Liver (tissue), 9 donors: ENCODE measurements around the gene HMG20A. TPM values are rescaled to one million over a fixed set of nuclear protein-coding genes. Genes with fewer than 3 reads are reported as not detected.

Experiments used
- DNase-seq: peaks from one replicate; pipeline ENCODE4 v3.0.0-alpha.2; 2017; ENCODE audit warnings: low spot score
- H3K27ac ChIP-seq, 2 donors: one replicate each; pipeline ENCODE4 v1.7.0; 2013; ENCODE audit warnings: inconsistent platforms in 2 of 2, low read length in 2 of 2, control low read depth in 1 of 2, low read depth in 1 of 2, mild to moderate bottlenecking in 1 of 2
- H3K27me3 ChIP-seq, 4 donors: one replicate each; pipeline versions ENCODE4 v1.6.1 to v1.7.0; 2013; ENCODE audit warnings: low read length in 3 of 4, inconsistent platforms in 1 of 4, mild to moderate bottlenecking in 1 of 4, moderate library complexity in 1 of 4; ENCODE audit not compliant: control insufficient read depth in 4 of 4, insufficient read depth in 4 of 4
- H3K36me3 ChIP-seq, 4 donors: one replicate each; pipeline versions ENCODE4 v1.6.1 to v1.7.0; 2013; ENCODE audit warnings: low read length in 3 of 4, mild to moderate bottlenecking in 3 of 4, low read depth in 1 of 4, moderate library complexity in 1 of 4; ENCODE audit not compliant: control insufficient read depth in 4 of 4, insufficient read depth in 3 of 4
- H3K4me1 ChIP-seq, 4 donors: one replicate each; pipeline versions ENCODE4 v1.6.1 to v1.7.0; 2013; ENCODE audit warnings: low read length in 3 of 4, mild to moderate bottlenecking in 3 of 4, moderate library complexity in 1 of 4; ENCODE audit not compliant: control insufficient read depth in 4 of 4, insufficient read depth in 4 of 4
- H3K4me3 ChIP-seq, 3 donors: one replicate each; pipeline versions ENCODE4 v1.6.1 to v1.7.0; 2013; ENCODE audit warnings: low read length in 3 of 3, control low read depth in 1 of 3, low read depth in 1 of 3, mild to moderate bottlenecking in 1 of 3
- H3K9ac ChIP-seq, 2 donors: one replicate each; pipeline ENCODE4 v1.7.0; 2013; ENCODE audit warnings: low read length in 2 of 2, mild to moderate bottlenecking in 2 of 2, moderate library complexity in 2 of 2, control low read depth in 1 of 2, low read depth in 1 of 2
- H3K9me3 ChIP-seq, 4 donors: one replicate each; pipeline versions ENCODE4 v1.6.1 to v1.7.0; 2013; ENCODE audit warnings: low read length in 3 of 4; ENCODE audit not compliant: control insufficient read depth in 4 of 4
- EGR1 ChIP-seq, 2 donors: IDR thresholded peaks; 2 replicates each; pipeline ENCODE4 v1.6.1; 2016 to 2018; ENCODE audit warnings: antibody characterized with exemption in 2 of 2, low read depth in 2 of 2
- FOXA1 ChIP-seq: IDR thresholded peaks from 2 replicates; pipeline ENCODE4 v1.6.1; 2016; ENCODE audit warnings: antibody characterized with exemption
- FOXA2 ChIP-seq: IDR thresholded peaks from 2 replicates; pipeline ENCODE4 v1.6.1; 2016; ENCODE audit warnings: antibody characterized with exemption
- HNF4A ChIP-seq, 2 donors: conservative IDR thresholded peaks; 2 replicates each; pipeline ENCODE4 v1.6.1; 2016; ENCODE audit warnings: antibody characterized with exemption in 2 of 2, mild to moderate bottlenecking in 2 of 2
- HNF4G ChIP-seq: IDR thresholded peaks from 2 replicates; pipeline ENCODE4 v1.6.1; 2016; ENCODE audit warnings: antibody characterized with exemption
- MAX ChIP-seq: IDR thresholded peaks from 2 replicates; pipeline ENCODE4 v1.6.1; 2016; ENCODE audit warnings: antibody characterized with exemption
- NR2F2 ChIP-seq: IDR thresholded peaks from 2 replicates; pipeline ENCODE4 v1.6.1; 2016; ENCODE audit warnings: antibody characterized with exemption
- RXRA ChIP-seq, 2 donors: IDR thresholded peaks; 2 replicates each; pipeline ENCODE4 v1.6.1; 2017 to 2018; ENCODE audit warnings: antibody characterized with exemption in 2 of 2, mild to moderate bottlenecking in 1 of 2
- SP1 ChIP-seq: IDR thresholded peaks from 2 replicates; pipeline ENCODE4 v1.6.1; 2018; ENCODE audit warnings: antibody characterized with exemption, mild to moderate bottlenecking
- TAF1 ChIP-seq: conservative IDR thresholded peaks from 2 replicates; pipeline ENCODE4 v1.6.1; 2016; ENCODE audit warnings: antibody characterized with exemption, mild to moderate bottlenecking
- YY1 ChIP-seq: IDR thresholded peaks from 2 replicates; pipeline ENCODE4 v1.6.1; 2016; ENCODE audit warnings: antibody characterized with exemption, mild to moderate bottlenecking
- WGBS: extraction: QIAGEN DNeasy Blood & Tissue Kit; methylation state at CpG from one replicate; pipeline ENCODE4 v1.1.7; 2013; 5-methylcytosine and 5-hydroxymethylcytosine counted together
- polyA plus RNA-seq, 2 donors: library from polyadenylated mRNA; stranded (reverse) in 1 of 2; unstranded in 1 of 2; fragments of 200-250 nt in 1 of 2; fragments of >200 nt in 1 of 2; fragmentation: Nextera tagmentation in 1 of 2; extraction: Ambion mirVana in 1 of 2; gene quantifications; one replicate each; pipeline versions ENCODE4 v1.2.1 to v1.2.3, GENCODE V29; 2013 to 2015
- total RNA-seq, 2 donors: library from RNA; depleted of rRNA; stranded (reverse); fragments of >200 nt; gene quantifications; one replicate each; pipeline ENCODE4 v1.2.3, GENCODE V29; 2014
- TF ChIP-seq, protein P1 (sequence below): IDR thresholded peaks from 2 replicates; pipeline ENCODE4 v1.6.1; 2016; ENCODE audit warnings: antibody characterized with exemption, mild to moderate bottlenecking
- TF ChIP-seq, protein P2 (sequence below): IDR thresholded peaks from 2 replicates; pipeline ENCODE4 v1.6.1; 2016; ENCODE audit warnings: antibody characterized with exemption
- TF ChIP-seq, protein P3 (sequence below): IDR thresholded peaks from 2 replicates; pipeline ENCODE4 v1.6.1; 2016; ENCODE audit warnings: antibody characterized with exemption
- TF ChIP-seq, protein P4 (sequence below): fragments of 150-350 bp; IDR thresholded peaks from 2 replicates; pipeline ENCODE4 v1.5.1; 2017; ENCODE audit warnings: improper control_type of control experiment, low read depth, low read length; ENCODE audit not compliant: missing input control
- donor health status: healthy.
- donor health status: healthy.
- donor health status: healthy.
- donor health status: healthy.
- donor health status: healthy.

Gene HMG20A
- total and polyA plus RNA-seq, 4 donors = 7.7 to 19.4 (median 13.3) TPM

GRCh38 chr15:77459031-77459430, 38.3 kb downstream of the HMG20A start (continued):
- TF ChIP-seq, protein P1, sequence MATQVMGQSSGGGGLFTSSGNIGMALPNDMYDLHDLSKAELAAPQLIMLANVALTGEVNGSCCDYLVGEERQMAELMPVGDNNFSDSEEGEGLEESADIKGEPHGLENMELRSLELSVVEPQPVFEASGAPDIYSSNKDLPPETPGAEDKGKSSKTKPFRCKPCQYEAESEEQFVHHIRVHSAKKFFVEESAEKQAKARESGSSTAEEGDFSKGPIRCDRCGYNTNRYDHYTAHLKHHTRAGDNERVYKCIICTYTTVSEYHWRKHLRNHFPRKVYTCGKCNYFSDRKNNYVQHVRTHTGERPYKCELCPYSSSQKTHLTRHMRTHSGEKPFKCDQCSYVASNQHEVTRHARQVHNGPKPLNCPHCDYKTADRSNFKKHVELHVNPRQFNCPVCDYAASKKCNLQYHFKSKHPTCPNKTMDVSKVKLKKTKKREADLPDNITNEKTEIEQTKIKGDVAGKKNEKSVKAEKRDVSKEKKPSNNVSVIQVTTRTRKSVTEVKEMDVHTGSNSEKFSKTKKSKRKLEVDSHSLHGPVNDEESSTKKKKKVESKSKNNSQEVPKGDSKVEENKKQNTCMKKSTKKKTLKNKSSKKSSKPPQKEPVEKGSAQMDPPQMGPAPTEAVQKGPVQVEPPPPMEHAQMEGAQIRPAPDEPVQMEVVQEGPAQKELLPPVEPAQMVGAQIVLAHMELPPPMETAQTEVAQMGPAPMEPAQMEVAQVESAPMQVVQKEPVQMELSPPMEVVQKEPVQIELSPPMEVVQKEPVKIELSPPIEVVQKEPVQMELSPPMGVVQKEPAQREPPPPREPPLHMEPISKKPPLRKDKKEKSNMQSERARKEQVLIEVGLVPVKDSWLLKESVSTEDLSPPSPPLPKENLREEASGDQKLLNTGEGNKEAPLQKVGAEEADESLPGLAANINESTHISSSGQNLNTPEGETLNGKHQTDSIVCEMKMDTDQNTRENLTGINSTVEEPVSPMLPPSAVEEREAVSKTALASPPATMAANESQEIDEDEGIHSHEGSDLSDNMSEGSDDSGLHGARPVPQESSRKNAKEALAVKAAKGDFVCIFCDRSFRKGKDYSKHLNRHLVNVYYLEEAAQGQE = no peak

GRCh38 chr15:77461486-77461885, 40.8 kb downstream of the HMG20A start:
- DNase-seq = no peak
- peaks cover 5 to 33% (median 14%) of the 10 kb centered on the region in 4 donors for H3K36me3 ChIP-seq

DNA sequence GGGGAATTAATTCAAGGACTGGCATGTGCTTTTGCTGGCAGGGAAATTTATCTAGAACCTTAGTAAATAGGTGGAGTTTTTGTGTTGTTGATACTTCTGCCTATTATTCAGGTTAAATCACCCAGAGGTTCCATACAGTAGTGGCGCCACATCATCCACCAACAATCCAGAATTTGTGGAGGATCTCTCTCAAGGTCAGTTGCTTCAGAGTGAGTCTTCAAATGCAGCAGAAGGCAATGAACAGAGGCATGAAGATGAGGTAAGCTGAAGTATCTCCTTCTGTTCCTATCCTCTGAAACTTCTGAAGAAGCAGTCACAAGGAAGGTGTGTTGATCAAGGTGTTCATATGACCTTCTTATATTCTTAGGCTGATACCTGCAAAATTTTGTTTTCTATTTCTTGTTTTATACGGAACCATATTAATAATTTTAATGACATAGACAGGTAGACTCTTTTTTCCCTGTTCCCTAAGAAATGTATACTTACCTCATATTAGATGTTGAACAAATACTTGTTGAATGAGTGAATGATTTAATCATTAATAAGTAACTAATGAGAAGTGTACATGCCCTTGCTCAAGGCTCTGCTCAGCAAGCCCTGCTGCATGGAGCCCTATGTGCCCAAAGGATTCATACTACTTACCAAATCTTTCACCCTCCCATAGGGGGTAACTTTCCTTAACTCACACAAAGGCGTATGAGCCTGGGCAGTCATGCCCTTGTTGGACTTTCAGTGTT, 43.6 kb downstream of the HMG20A start:
- 98% methylated on average over 3 of the region's 3 CpGs for WGBS
- Histone ChIP-seq H3K9ac (no peak overlapping the region), H3K27ac (no peak overlapping the region), H3K27me3 (no peaks in the 10 kb centered on the region), H3K4me3 (no peak overlapping the region), H3K36me3 (peaks cover 7 to 52% (median 28%) of the 10 kb centered on the region in 4 donors), H3K9me3 (no peaks in the 10 kb centered on the region), H3K4me1 (no peaks in the 10 kb centered on the region)
- no peak for TF ChIP-seq TAF1
- TF ChIP-seq, protein P2, sequence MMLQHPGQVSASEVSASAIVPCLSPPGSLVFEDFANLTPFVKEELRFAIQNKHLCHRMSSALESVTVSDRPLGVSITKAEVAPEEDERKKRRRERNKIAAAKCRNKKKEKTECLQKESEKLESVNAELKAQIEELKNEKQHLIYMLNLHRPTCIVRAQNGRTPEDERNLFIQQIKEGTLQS = no peak
- TF ChIP-seq, protein P3, sequence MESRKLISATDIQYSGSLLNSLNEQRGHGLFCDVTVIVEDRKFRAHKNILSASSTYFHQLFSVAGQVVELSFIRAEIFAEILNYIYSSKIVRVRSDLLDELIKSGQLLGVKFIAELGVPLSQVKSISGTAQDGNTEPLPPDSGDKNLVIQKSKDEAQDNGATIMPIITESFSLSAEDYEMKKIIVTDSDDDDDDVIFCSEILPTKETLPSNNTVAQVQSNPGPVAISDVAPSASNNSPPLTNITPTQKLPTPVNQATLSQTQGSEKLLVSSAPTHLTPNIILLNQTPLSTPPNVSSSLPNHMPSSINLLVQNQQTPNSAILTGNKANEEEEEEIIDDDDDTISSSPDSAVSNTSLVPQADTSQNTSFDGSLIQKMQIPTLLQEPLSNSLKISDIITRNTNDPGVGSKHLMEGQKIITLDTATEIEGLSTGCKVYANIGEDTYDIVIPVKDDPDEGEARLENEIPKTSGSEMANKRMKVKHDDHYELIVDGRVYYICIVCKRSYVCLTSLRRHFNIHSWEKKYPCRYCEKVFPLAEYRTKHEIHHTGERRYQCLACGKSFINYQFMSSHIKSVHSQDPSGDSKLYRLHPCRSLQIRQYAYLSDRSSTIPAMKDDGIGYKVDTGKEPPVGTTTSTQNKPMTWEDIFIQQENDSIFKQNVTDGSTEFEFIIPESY = no peak
- no peak for TF ChIP-seq FOXA2
- TF ChIP-seq EGR1 (IDR thresholded peaks at IDR 0.05; ENCODE audit: low read depth in 2 of 2) = no peak
- TF ChIP-seq MAX = no peak
- TF ChIP-seq SP1 = no peak
- no peak for TF ChIP-seq FOXA1
- DNase-seq = no peak

More at GRCh38 chr15:77461486-77461885, 40.8 kb downstream of the HMG20A start:
- H3K4me1 ChIP-seq = no peaks in the 10 kb centered on the region
- no peak overlapping the region for H3K9ac ChIP-seq
- no peaks in the 10 kb centered on the region for H3K27me3 ChIP-seq
- H3K9me3 ChIP-seq = no peaks in the 10 kb centered on the region
- no peak overlapping the region for H3K27ac ChIP-seq
- H3K4me3 ChIP-seq = no peak overlapping the region
- TF ChIP-seq, protein P4, sequence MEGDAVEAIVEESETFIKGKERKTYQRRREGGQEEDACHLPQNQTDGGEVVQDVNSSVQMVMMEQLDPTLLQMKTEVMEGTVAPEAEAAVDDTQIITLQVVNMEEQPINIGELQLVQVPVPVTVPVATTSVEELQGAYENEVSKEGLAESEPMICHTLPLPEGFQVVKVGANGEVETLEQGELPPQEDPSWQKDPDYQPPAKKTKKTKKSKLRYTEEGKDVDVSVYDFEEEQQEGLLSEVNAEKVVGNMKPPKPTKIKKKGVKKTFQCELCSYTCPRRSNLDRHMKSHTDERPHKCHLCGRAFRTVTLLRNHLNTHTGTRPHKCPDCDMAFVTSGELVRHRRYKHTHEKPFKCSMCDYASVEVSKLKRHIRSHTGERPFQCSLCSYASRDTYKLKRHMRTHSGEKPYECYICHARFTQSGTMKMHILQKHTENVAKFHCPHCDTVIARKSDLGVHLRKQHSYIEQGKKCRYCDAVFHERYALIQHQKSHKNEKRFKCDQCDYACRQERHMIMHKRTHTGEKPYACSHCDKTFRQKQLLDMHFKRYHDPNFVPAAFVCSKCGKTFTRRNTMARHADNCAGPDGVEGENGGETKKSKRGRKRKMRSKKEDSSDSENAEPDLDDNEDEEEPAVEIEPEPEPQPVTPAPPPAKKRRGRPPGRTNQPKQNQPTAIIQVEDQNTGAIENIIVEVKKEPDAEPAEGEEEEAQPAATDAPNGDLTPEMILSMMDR = no peak
- TF ChIP-seq RXRA (IDR thresholded peaks at IDR 0.05) (no peak), FOXA2 (no peak), NR2F2 (no peak), HNF4G (no peak), HNF4A (conservative IDR thresholded peaks at IDR 0.05) (no peak), YY1 (no peak)
- TF ChIP-seq, protein P2 = no peak
